Measurements from ENCODE around the gene CALHM5. TPM values are rescaled to one million over a fixed set of nuclear protein-coding genes. Genes with fewer than 3 reads are reported as not detected.

CALHM5 gene
- total and polyA plus RNA-seq, 8 donors: under 0.01 to 4.2 (median 0.22) TPM

DNA sequence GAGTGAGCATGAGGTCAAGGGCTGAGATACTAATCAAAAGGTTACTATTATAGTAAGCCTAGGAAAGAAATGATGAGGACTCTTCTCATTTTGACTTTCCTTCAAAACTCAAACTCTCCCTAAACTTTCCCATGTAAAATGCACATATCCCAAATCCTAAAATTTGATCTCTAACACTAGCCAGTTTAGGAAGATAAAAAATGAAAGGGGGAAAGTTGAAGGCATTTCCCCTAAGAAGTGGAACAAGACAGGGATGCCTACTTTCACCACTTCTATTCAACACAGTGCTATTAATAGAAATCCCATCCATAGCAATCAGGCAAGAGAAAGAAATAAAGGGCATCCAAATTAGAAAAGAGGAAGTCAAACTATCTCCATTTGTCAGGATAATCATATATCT lies 2.9 kb upstream of the CALHM5 start:
- Histone ChIP-seq H3K4me1 (peaks cover 0 to 13% (median 0%) of the 10 kb centered on the region in 4 donors), H3K36me3 (no peaks in the 10 kb centered on the region), H3K9me3 (no peaks in the 10 kb centered on the region), H3K27ac (no peak overlapping the region), H3K4me3 (no peak overlapping the region), H3K27me3 (no peaks in the 10 kb centered on the region)
- no peak for TF ChIP-seq EP300 (IDR thresholded peaks at IDR 0.05)
- DNase-seq: no peak
- intact Hi-C loops (cut with DNase I; ENCODE audit: low total_unique reads): no loop called here

DNA sequence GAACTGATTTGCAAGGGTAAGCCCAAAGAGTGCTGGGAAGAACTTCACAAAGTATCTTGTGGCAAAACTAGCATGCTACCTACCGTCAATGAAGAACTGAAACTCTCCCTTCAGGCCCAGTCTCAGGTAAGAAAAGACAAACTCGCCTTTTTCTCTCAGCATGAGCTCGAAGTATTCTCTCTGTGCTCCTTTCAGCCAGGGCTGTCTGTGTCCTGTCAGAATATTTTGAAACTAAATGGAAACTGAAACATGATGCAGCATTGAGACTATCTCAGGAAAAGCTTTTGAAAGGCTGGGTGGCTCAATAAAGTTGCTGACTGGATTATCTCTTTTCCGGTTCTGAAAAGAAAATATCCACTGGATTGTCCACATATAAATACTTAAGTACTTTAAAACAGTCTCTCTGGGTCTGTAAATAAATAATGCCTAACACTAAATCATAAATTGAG lies 696 bp downstream of the CALHM5 start:
- DNase-seq: no peak
- intact Hi-C loops (cut with DNase I; ENCODE audit: low total_unique reads): no loop called here
- 46 to 72% (median 55%) methylated on average over 4 of the region's 4 CpGs for WGBS, 5 donors

DNA sequence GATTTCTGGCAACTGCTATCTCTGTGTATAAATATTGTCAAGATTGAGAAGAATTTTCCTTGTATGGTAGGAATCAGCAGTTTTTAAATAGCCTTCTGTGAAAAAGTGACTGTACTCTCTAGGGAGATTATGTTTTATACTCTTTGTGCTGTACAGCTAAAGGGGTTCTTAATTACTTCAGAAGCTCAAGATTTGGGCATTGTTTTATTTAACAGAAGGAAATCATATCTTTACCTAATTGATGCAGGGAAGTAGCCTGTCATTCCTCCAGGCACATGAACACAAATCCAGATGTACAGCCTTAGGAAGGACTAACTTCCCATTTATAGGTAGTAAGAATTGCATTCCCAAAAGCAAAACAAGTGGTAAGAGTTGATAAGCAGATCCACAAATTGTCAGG lies 1.3 kb downstream of the CALHM5 start:
- Histone ChIP-seq H3K27ac (peak overlapping the region in 2 of 5 donors; percentile 78 to 84), H3K27me3 (no peaks in the 10 kb centered on the region), H3K4me1 (peaks cover 0 to 13% (median 0%) of the 10 kb centered on the region in 4 donors), H3K4me3 (peak overlapping the region in 2 of 4 donors; percentile 19 to 38), H3K36me3 (no peaks in the 10 kb centered on the region), H3K9me3 (no peaks in the 10 kb centered on the region)
- no peak for DNase-seq
- TF ChIP-seq POLR2AphosphoS5 (IDR thresholded peaks at IDR 0.05): no peak
- TF ChIP-seq, protein P1, sequence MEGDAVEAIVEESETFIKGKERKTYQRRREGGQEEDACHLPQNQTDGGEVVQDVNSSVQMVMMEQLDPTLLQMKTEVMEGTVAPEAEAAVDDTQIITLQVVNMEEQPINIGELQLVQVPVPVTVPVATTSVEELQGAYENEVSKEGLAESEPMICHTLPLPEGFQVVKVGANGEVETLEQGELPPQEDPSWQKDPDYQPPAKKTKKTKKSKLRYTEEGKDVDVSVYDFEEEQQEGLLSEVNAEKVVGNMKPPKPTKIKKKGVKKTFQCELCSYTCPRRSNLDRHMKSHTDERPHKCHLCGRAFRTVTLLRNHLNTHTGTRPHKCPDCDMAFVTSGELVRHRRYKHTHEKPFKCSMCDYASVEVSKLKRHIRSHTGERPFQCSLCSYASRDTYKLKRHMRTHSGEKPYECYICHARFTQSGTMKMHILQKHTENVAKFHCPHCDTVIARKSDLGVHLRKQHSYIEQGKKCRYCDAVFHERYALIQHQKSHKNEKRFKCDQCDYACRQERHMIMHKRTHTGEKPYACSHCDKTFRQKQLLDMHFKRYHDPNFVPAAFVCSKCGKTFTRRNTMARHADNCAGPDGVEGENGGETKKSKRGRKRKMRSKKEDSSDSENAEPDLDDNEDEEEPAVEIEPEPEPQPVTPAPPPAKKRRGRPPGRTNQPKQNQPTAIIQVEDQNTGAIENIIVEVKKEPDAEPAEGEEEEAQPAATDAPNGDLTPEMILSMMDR (IDR thresholded peaks at IDR 0.05): no peak
- TF ChIP-seq EP300 (IDR thresholded peaks at IDR 0.05): no peak
- no peak for TF ChIP-seq POLR2A (IDR thresholded peaks at IDR 0.05)
- intact Hi-C loops (cut with DNase I; ENCODE audit: low total_unique reads): no loop called here

More for the DNA sequence above, 696 bp downstream of the CALHM5 start:
- no peaks in the 10 kb centered on the region for H3K36me3 ChIP-seq
- TF ChIP-seq POLR2AphosphoS5 (IDR thresholded peaks at IDR 0.05) (peak in 1 of 3 donors; percentile 13), EP300 (IDR thresholded peaks at IDR 0.05) (no peak)
- H3K9me3 ChIP-seq: no peaks in the 10 kb centered on the region
- no peaks in the 10 kb centered on the region for H3K27me3 ChIP-seq
- peaks cover 0 to 13% (median 0%) of the 10 kb centered on the region in 4 donors for H3K4me1 ChIP-seq
- H3K27ac ChIP-seq: peak overlapping the region; percentile 66 to 84 (median 75)
- peak overlapping the region; percentile 19 to 38 (median 28) for H3K4me3 ChIP-seq

DNA sequence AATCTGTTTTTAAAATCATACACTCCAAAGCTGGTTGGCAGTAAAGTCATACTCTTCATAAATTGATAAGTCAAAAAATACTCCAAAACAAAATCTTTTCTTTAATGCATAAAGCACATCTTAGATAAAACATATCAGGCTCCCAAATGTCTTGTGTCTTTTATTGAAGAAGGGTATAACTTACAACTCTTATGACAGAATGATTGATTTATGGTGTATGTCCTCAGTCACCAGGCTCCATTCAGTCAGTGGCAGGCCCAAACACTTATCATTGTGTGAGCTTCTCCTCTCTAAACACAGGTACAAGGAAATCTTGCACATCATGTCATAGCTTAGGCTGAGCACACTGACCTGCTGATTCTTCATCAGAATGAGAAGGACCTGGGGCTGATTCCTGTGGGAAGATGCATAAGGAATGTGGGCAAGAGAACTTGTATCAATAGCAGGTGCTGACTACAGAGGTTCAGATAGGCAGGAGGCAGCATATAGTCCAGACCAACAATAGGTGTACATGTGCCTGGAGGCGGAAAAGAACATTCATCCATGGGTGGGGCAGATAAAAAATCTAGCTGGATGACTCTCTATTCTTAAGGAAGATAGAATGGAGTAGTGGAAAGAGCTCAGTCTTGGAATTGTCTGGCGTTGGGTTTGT lies 1.9 kb downstream of the CALHM5 start:
- Histone ChIP-seq H3K4me1 (peaks cover 0 to 13% (median 0%) of the 10 kb centered on the region in 4 donors), H3K4me3 (no peak overlapping the region), H3K27me3 (no peaks in the 10 kb centered on the region), H3K27ac (peak overlapping the region in 1 of 5 donors; percentile 84), H3K9me3 (no peaks in the 10 kb centered on the region), H3K36me3 (no peaks in the 10 kb centered on the region)
- intact Hi-C loops (cut with DNase I; ENCODE audit: low total_unique reads): no loop called here
- WGBS, 5 donors: 74 to 94% (median 83%) methylated on average over 2 of the region's 2 CpGs
- DNase-seq: no peak
- TF ChIP-seq POLR2AphosphoS5 (IDR thresholded peaks at IDR 0.05) (no peak), POLR2A (IDR thresholded peaks at IDR 0.05) (no peak), EP300 (IDR thresholded peaks at IDR 0.05) (no peak)
- TF ChIP-seq, protein P1 (IDR thresholded peaks at IDR 0.05): no peak

DNA sequence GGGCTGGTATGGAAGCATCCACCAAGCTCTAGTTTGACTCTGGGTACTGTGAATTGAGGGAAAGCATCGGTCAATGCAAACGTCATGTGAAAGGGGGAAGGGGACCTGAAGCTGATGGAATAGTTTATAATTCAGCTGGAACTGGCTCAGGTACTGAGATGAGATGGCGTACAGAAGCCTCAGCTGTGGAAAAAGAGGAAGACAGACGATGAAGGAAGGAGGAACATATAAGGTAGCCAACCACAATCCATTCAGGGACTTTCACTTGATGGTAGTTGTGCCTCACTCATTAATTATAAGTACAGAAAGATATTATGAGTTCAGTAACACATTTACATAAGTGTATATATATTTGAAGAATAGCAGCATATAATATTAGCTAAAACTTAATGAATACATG lies 2.7 kb downstream of the CALHM5 start:
- no peaks in the 10 kb centered on the region for H3K9me3 ChIP-seq
- no peak overlapping the region for H3K27ac ChIP-seq
- no peak overlapping the region for H3K4me3 ChIP-seq
- DNase-seq: no peak
- intact Hi-C loops (cut with DNase I; ENCODE audit: low total_unique reads): no loop called here
- no peaks in the 10 kb centered on the region for H3K27me3 ChIP-seq
- 81 to 95% (median 87%) methylated on average over 4 of the region's 4 CpGs for WGBS, 5 donors
- H3K36me3 ChIP-seq: no peaks in the 10 kb centered on the region
- TF ChIP-seq POLR2A (IDR thresholded peaks at IDR 0.05) (no peak), EP300 (IDR thresholded peaks at IDR 0.05) (no peak), POLR2AphosphoS5 (IDR thresholded peaks at IDR 0.05) (no peak)
- TF ChIP-seq, protein P1 (IDR thresholded peaks at IDR 0.05): no peak
- peaks cover 0 to 13% (median 0%) of the 10 kb centered on the region in 4 donors for H3K4me1 ChIP-seq
